ENCODE results near the gene GPNMB.

GPNMB gene

GRCh38 chr7:23264916-23265458, 18.4 kb downstream of the GPNMB start:
- DNase-seq = no peak
- TF ChIP-seq, protein P1, sequence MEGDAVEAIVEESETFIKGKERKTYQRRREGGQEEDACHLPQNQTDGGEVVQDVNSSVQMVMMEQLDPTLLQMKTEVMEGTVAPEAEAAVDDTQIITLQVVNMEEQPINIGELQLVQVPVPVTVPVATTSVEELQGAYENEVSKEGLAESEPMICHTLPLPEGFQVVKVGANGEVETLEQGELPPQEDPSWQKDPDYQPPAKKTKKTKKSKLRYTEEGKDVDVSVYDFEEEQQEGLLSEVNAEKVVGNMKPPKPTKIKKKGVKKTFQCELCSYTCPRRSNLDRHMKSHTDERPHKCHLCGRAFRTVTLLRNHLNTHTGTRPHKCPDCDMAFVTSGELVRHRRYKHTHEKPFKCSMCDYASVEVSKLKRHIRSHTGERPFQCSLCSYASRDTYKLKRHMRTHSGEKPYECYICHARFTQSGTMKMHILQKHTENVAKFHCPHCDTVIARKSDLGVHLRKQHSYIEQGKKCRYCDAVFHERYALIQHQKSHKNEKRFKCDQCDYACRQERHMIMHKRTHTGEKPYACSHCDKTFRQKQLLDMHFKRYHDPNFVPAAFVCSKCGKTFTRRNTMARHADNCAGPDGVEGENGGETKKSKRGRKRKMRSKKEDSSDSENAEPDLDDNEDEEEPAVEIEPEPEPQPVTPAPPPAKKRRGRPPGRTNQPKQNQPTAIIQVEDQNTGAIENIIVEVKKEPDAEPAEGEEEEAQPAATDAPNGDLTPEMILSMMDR (IDR thresholded peaks at IDR 0.05; ENCODE audit: low read depth, low read length) = no peak
- no peak overlapping the region for H3K27ac ChIP-seq
- no peaks in the 10 kb centered on the region for H3K36me3 ChIP-seq
- no peaks in the 10 kb centered on the region for H3K9me3 ChIP-seq (ENCODE audit: severe bottlenecking)
- H3K27me3 ChIP-seq (ENCODE audit: insufficient read depth, low read depth, severe bottlenecking) = no peaks in the 10 kb centered on the region
- H3K4me3 ChIP-seq (ENCODE audit: low read depth, low read length) = no peak overlapping the region

- TF ChIP-seq, protein P1 (IDR thresholded peaks at IDR 0.05; ENCODE audit: low read depth, low read length) = no peak
- no peak for DNase-seq
- Histone ChIP-seq H3K27me3 (ENCODE audit: insufficient read depth, low read depth, severe bottlenecking) (no peaks in the 10 kb centered on the region), H3K9me3 (ENCODE audit: severe bottlenecking) (no peaks in the 10 kb centered on the region), H3K27ac (no peak overlapping the region), H3K4me3 (ENCODE audit: low read depth, low read length) (no peak overlapping the region), H3K36me3 (no peaks in the 10 kb centered on the region)
These were observed 20.3 kb downstream of the GPNMB start for GRCh38 chr7:23266918-23267317.

DNA sequence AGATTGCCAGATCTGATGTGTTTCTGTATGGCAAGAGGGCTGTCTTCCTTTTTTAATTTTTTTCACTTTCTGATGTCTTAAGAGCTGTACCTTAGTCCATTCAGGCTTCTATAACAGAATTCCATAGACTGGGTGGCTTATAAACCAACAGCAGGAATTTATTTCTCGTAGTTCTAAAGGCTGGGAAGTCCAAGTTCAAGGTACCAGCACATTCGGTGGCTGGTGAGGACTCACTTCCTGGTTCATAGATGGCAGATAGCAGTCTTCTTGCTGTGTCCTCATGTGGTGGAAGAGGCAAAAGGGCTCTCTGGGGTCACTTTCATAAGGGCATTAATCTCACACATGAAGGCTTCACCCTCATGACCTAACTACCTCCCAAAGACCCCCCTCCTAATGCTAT, 20.8 kb downstream of the GPNMB start:
- Histone ChIP-seq H3K27ac (no peak overlapping the region), H3K36me3 (no peaks in the 10 kb centered on the region), H3K9me3 (ENCODE audit: severe bottlenecking) (no peaks in the 10 kb centered on the region), H3K4me3 (ENCODE audit: low read depth, low read length) (no peak overlapping the region), H3K27me3 (ENCODE audit: insufficient read depth, low read depth, severe bottlenecking) (no peaks in the 10 kb centered on the region)
- TF ChIP-seq, protein P1 (IDR thresholded peaks at IDR 0.05; ENCODE audit: low read depth, low read length) = no peak
- DNase-seq = no peak

- H3K9me3 ChIP-seq (ENCODE audit: severe bottlenecking) = no peaks in the 10 kb centered on the region
- H3K27me3 ChIP-seq (ENCODE audit: insufficient read depth, low read depth, severe bottlenecking) = no peaks in the 10 kb centered on the region
- DNase-seq = no peak
- no peak overlapping the region for H3K4me3 ChIP-seq (ENCODE audit: low read depth, low read length)
- H3K36me3 ChIP-seq = no peaks in the 10 kb centered on the region
- TF ChIP-seq, protein P1 (IDR thresholded peaks at IDR 0.05; ENCODE audit: low read depth, low read length) = no peak
- no peak overlapping the region for H3K27ac ChIP-seq
These were observed 21.6 kb downstream of the GPNMB start for GRCh38 chr7:23268167-23268566.

DNA sequence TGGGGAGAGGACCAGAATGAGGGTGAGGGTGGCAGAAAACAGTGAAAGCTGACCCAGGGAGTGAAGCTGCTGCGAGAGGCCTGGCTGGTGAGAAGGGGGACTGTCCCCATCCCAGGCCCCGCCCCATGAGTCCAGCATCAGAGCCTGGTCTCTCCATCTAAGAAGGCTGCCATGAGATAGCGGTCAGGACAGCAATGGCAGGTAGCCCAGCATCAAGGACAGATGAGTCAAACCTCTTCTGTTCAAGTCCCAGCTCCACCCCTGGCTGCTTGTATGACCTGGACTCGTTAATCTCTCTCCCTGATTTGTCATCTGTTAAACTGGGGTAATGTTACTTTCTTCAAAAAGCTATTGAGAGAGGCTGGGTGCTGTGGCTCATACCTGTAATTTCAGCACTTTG, 22.2 kb downstream of the GPNMB start:
- Histone ChIP-seq H3K27ac (no peak overlapping the region), H3K27me3 (ENCODE audit: insufficient read depth, low read depth, severe bottlenecking) (no peaks in the 10 kb centered on the region), H3K36me3 (no peaks in the 10 kb centered on the region), H3K4me3 (ENCODE audit: low read depth, low read length) (no peak overlapping the region), H3K9me3 (ENCODE audit: severe bottlenecking) (no peaks in the 10 kb centered on the region)
- TF ChIP-seq, protein P1 (IDR thresholded peaks at IDR 0.05; ENCODE audit: low read depth, low read length) = no peak
- no peak for DNase-seq

DNA sequence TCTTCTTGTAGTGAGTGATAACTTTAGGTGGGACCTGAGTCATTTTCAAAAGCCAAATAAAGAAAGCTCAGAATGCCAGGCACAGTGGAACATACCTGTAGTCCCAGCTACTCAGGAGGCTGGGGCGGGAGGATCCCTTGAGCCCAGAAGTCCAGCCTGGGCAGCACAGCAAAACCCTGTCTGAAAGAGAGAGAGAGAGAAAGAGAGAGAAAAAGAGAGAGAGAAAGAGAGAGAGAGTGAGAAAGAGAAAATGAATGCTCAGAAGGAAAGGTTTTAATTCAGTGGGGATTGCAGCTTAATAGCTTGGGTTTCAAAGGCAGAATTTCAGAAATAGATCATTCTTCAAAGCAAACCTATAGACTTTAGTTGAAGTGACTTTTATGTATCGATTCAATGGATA, 25.7 kb downstream of the GPNMB start:
- H3K27ac ChIP-seq = no peak overlapping the region
- TF ChIP-seq, protein P1 (IDR thresholded peaks at IDR 0.05; ENCODE audit: low read depth, low read length) = no peak
- no peaks in the 10 kb centered on the region for H3K9me3 ChIP-seq (ENCODE audit: severe bottlenecking)
- H3K4me3 ChIP-seq (ENCODE audit: low read depth, low read length) = no peak overlapping the region
- DNase-seq = no peak
- no peaks in the 10 kb centered on the region for H3K36me3 ChIP-seq
- H3K27me3 ChIP-seq (ENCODE audit: insufficient read depth, low read depth, severe bottlenecking) = no peaks in the 10 kb centered on the region
